SH-SY5Y (cell line): ENCODE data around the gene TMEM240.

Experiments
- GATA2 ChIP-seq: IDR thresholded peaks from 2 replicates; pipeline ENCODE4 v1.6.1; 2011; ENCODE audit warnings: mild to moderate bottlenecking, low read depth, low read length
- GATA3 ChIP-seq: IDR thresholded peaks from 2 replicates; pipeline ENCODE4 v1.6.1; 2011; ENCODE audit warnings: low read depth, mild to moderate bottlenecking, low read length, moderate library complexity

DNA sequence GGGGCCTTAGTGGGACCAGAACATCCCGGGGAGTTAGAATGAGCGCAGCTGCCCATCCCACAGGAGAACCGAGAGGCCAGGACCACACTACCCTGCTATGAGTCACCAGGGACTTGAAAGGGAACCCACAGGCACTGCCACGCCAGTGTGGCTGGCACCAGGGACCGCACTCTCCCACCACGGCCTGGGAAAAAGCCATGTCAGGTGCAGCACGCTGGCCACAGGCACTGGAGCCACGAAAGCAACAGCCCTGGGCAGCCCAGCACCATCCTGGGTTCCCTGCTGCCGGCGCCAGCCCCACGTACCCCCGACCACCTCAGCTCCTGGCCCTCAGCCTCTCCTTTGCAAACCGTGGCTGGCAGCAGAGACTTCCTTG lies 14.1 kb upstream of the TMEM240 start:
- TF ChIP-seq GATA2 (no peak), GATA3 (no peak)
